GM12872 (cell line): ENCODE measurements around the gene FUZ.

Experiments used
- TF ChIP-seq, protein P1 (sequence below): IDR thresholded peaks from 3 replicates; pipeline ENCODE4 v1.5.1; 2011; ENCODE audit warnings: low read depth, mild to moderate bottlenecking, low read length, moderate library complexity; ENCODE audit not compliant: insufficient read depth

FUZ gene

DNA sequence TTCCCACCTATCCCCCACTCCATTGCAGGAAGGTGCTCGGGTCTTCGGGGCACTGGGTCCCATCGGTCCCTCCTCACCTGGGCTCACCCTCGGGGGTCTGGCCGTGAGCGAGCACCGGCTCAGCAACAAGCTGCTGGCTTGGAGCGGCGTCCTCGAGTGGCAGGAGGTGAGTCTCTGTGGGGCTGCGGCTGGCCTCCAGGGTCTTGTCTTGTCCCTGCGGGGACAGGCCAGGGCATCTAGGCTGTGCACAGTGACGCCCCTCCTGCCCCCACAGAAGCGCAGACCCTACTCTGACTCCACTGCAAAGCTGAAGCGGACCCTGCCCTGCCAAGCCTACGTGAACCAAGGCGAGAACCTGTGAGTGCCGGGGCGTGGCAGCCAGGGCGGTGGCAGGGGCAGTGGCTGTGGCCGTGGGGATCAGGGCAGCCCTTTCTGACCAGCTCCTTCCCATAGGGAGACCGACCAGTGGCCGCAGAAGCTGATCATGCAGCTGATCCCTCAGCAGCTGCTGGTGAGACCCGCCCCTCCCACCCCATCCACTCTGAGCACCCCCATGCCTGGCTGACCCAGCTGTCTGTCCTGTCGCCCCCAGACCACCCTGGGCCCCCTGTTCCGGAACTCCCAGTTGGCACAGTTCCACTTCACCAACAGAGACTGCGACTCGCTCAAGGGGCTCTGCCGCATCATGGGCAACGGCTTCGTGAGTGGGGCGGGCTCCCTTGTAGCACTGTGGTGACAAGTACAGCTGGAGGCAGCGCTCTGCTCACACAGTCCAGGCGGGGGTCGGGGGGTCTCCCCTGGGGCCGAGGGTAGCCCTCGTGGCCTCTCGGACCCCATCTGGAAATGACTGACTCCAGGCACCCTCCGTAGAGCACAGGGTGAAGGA is 41.5 kb upstream of the FUZ start:
- TF ChIP-seq, protein P1, sequence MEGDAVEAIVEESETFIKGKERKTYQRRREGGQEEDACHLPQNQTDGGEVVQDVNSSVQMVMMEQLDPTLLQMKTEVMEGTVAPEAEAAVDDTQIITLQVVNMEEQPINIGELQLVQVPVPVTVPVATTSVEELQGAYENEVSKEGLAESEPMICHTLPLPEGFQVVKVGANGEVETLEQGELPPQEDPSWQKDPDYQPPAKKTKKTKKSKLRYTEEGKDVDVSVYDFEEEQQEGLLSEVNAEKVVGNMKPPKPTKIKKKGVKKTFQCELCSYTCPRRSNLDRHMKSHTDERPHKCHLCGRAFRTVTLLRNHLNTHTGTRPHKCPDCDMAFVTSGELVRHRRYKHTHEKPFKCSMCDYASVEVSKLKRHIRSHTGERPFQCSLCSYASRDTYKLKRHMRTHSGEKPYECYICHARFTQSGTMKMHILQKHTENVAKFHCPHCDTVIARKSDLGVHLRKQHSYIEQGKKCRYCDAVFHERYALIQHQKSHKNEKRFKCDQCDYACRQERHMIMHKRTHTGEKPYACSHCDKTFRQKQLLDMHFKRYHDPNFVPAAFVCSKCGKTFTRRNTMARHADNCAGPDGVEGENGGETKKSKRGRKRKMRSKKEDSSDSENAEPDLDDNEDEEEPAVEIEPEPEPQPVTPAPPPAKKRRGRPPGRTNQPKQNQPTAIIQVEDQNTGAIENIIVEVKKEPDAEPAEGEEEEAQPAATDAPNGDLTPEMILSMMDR, result no peak

DNA sequence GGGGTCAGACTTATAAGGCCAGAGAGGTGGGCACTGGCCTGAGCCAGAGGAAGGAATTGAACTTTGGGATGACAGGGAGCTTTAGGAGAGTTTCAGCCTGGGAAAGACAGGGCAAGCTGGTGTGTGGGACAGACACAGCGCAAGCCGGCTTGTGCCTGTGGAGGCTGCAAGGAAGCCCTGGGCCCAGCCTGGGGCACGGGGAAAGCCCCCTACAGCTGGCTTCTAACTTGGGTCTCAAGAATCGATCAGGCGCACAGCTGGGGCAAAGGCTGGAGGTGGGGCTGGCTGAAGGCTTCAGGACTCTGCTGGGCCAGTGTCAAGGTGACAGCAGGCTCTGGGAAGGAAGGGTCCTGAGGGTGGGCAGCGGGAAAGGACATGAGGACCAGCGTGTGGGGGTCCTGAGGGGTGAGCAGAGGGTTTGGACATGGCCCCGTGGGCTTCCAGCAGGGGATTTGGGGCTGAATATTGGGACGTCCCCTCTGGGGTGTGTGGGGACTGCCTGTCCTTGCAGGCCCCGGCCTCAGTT is 40.8 kb upstream of the FUZ start:
- TF ChIP-seq, protein P1, result no peak

DNA sequence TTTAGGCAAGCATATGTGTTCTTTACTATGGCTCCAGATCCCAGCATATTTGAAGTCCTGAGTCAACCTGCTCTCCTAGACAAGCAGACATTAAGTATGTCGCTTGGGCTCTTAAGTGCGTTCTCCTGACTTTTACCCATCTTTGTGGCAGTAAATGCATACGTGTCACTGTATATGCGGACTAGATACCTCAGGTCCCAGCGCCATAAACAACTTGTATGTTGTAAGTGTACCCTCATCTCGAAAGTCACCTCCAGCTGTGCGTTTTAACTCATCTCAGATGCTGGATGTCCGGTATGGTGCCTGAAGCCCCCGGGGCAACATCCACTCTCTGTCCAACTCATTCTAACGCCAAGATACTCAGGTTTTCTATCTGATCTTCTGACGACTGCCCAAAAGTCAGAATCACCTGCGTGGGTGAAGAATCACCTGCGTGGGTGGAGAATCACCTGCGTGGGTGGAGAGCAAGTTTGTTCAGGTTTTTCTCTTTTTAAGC is 39.6 kb upstream of the FUZ start:
- TF ChIP-seq, protein P1, result no peak

DNA sequence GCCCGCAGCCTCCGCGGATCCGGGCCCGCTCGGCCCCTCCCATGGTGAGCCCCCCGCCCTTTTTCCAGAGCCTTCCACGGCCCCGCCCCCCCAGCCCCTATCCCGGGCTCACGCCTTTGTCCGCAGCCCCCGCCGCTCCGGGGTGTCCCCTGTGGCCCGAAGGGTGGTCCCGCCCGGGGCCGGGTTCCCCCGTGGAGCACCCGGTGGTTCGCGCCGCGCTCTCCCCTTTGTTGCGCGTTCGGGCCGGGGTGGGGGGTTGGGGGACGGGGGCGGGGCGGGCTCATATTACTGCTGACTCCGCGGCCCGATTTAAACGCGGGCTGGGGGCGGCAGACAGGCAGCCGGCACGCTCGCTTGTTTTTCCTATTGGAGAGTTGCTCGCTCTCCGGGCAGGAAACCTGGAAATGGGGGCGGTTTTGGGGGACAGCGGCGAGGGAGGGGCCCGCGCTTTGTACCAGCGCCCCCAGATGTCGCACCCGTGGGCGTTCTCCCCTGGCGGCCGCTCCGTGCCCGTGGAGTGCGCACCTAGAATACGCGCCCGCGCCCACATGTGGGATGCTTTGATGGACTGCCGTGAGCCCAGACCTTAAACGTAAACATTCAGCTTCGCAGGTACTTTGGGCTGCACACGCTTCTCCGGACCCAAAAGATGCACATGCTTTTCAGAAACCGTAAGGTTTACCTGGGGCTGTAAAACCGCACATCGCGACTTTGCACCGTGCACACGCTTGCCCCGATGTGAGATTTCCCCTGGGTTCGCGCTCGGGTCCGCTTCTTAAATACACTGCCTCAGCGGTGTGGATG is 38.6 kb upstream of the FUZ start:
- TF ChIP-seq, protein P1, result no peak

DNA sequence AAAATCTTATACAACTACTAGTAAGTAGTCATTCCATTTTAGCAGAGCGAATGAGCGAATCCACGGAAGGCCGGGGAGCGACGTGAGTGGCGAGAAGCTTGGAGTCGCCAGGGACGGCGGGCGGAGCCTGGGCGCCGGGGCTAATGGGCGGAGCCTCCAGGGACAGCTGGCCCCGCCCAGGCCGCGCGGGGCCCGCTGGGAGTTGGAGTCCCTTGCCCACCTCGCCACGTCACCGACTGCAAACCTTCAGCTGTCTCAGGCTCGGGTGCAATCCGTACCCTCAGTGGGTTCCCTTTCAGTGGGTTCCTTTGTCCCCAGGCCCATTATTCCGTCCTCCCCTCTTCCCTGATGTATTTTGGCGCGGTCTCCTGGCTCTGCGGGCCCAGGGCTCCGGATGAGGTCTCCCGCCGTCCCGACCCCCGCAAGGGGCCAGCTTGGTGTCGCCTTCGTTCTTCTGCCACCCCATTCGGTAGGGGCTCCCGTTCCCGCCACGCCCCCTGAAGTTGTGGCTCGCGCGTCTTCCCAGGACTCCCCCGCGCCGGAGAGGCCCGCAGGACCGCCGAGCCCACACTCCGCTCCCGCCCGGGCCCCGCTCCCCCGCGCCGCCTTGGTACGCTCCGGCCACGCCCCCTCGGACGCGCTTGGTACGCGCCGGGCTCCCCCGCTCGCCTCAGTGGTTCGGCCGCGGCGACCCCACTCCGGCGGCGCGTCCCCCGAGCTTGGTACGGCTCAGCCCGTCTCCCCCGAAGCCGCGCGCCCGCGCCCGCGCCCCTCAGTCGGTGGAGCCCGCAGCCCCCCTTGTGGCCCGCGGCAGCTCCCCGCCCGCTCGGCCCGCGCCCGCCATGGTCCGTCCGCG is 37.6 kb upstream of the FUZ start, which contains the start of gene PTOV1:
Gene PTOV1, plus strand, starts transcription at position 673 of the 856 bp plus-strand sequence.
- TF ChIP-seq, protein P1, result no peak

DNA sequence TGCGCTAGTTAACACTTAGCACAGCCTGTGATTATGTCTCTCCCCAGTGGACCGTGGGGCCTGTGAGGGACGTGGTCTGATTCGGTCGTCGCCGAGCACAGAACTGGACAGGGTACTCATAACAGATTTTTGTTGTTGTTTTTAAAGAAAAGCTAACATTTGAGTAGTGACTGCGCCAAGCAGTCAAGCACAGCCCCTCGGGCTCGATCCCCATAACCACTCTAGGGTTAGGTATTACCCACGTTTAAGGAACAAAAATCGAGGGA is 37.1 kb upstream of the FUZ start:
- TF ChIP-seq, protein P1, result no peak
